HG03521 (cell line): ENCODE results near the gene PRAMEF25.
"Not testable (repeated sequence)": the region's sequence is repeated elsewhere in the genome, so short reads cannot be mapped to it uniquely, and the experiment has no call there.

Experiments used
- ATAC-seq: cut with Tn5 transposase; IDR thresholded peaks from one replicate; pipeline ENCODE4 v1.9.1; 2021; ENCODE audit warnings: mild to moderate bottlenecking, moderate library complexity; ENCODE audit not compliant: unreplicated experiment

Gene PRAMEF25

GRCh38 chr1:13070474-13070873, at the start of gene PRAMEF25:
TSS of gene PRAMEF25 (plus strand) at chr1:13070774. CDS start at chr1:13073694, 2,920 bp downstream.
- ATAC-seq, result not testable (repeated sequence)

GRCh38 chr1:13056475-13056874, 14.1 kb upstream of the PRAMEF25 start, which contains the start of gene PRAMEF27:
TSS of gene PRAMEF27 (minus strand) at chr1:13056575. CDS start at chr1:13053659, 2,916 bp downstream.
- ATAC-seq, result not testable (repeated sequence)

DNA sequence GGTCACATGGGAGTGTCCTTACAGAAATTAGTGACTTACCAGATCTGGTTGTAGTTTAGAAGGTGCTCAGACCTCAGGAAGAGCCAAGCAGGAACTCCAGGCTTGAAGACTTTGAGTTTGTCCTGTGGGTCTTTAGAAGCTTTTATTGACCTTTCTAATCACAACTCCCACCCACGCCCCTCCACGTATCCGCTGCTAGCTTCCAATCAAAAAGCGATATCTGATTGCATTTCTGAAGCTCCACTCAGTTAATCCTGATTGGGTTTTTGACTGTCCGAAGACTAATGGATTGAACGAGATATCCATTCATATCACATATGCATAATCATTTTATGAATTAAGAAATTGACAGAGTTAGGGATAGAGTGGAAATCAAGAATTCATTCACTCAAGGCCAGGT, 46.2 kb downstream of the PRAMEF25 start, which contains the start of gene HNRNPCL2:
TSS of gene HNRNPCL2 (minus strand) at position 101 of the 400 bp plus-strand sequence. CDS start 454 bp downstream, outside the sequence.
- not testable (repeated sequence) for ATAC-seq
